CD14-positive monocyte (primary cell): ENCODE data around the gene ARL15. TPM values are rescaled to one million over a fixed set of nuclear protein-coding genes. Genes with fewer than 3 reads are reported as not detected.

Experiments
- DNase-seq, 3 donors: peaks; one replicate each; pipeline ENCODE4 v3.0.0-alpha.2; 2011 to 2022
- H2AFZ ChIP-seq: 2 replicates; pipeline ENCODE4 v1.6.0; 2012; ENCODE audit warnings: mild to moderate bottlenecking, low read depth, low read length, inconsistent platforms; ENCODE audit not compliant: insufficient read depth, poor library complexity, severe bottlenecking
- H3K27ac ChIP-seq, 2 donors: 1 replicate in 1 of 2; 2 replicates in 1 of 2; pipeline ENCODE4 v1.5.1; 2012 to 2013; ENCODE audit warnings: low read length in 2 of 2, control low read depth in 1 of 2, inconsistent platforms in 1 of 2, low read depth in 1 of 2, mild to moderate bottlenecking in 1 of 2
- H3K27me3 ChIP-seq, 2 donors: one replicate each; pipeline versions ENCODE4 v1.6.0 to v1.6.1; 2011 to 2013; ENCODE audit warnings: low read length in 2 of 2; ENCODE audit not compliant: control insufficient read depth in 2 of 2, insufficient read depth in 2 of 2
- H3K36me3 ChIP-seq, 2 donors: replicated peaks in 1 of 2; 1 replicate in 1 of 2; 2 replicates in 1 of 2; pipeline versions ENCODE4 v1.5.1 to v1.6.1; 2012 to 2013; ENCODE audit warnings: low read length in 2 of 2, control low read depth in 1 of 2, inconsistent platforms in 1 of 2, mild to moderate bottlenecking in 1 of 2; ENCODE audit not compliant: insufficient read depth in 2 of 2, control insufficient read depth in 1 of 2
- H3K4me1 ChIP-seq, 2 donors: 1 replicate in 1 of 2; 2 replicates in 1 of 2; pipeline versions ENCODE4 v1.5.1 to v1.6.1; 2012 to 2013; ENCODE audit warnings: low read length in 2 of 2, control low read depth in 1 of 2, inconsistent platforms in 1 of 2, mild to moderate bottlenecking in 1 of 2, moderate library complexity in 1 of 2; ENCODE audit not compliant: insufficient read depth in 2 of 2, control insufficient read depth in 1 of 2
- H3K4me2 ChIP-seq: replicated peaks from 2 replicates; pipeline ENCODE3; 2012; ENCODE audit warnings: low read length, moderate library complexity, mild to moderate bottlenecking; ENCODE audit not compliant: poor library complexity, severe bottlenecking; ENCODE audit errors: extremely low read depth
- H3K4me3 ChIP-seq, 3 experiments: fragments of 200-600 bp in 1 of 3; sonication (generic) in 1 of 3; replicated peaks in 1 of 3; 1 replicate in 2 of 3; 2 replicates in 1 of 3; pipeline ENCODE4 v1.5.1; 2011 to 2013; ENCODE audit warnings: low read length in 3 of 3, mild to moderate bottlenecking in 3 of 3, control low read depth in 2 of 3, low read depth in 2 of 3, inconsistent platforms in 1 of 3, moderate library complexity in 1 of 3
- H3K79me2 ChIP-seq: 2 replicates; pipeline ENCODE4 v1.6.0; 2012; ENCODE audit warnings: mild to moderate bottlenecking, control low read depth, inconsistent platforms, low read length, moderate library complexity; ENCODE audit not compliant: insufficient read depth
- H3K9ac ChIP-seq: 2 replicates; pipeline ENCODE4 v1.6.0; 2017; ENCODE audit warnings: low read length, mild to moderate bottlenecking; ENCODE audit not compliant: insufficient read depth, poor library complexity, severe bottlenecking
- H3K9me3 ChIP-seq, 2 donors: replicated peaks in 1 of 2; 1 replicate in 1 of 2; 2 replicates in 1 of 2; pipeline versions ENCODE4 v1.5.1 to v1.6.1; 2012 to 2013; ENCODE audit warnings: low read length in 2 of 2, control low read depth in 1 of 2; ENCODE audit not compliant: control insufficient read depth in 1 of 2, insufficient read depth in 1 of 2
- H4K20me1 ChIP-seq: 2 replicates; pipeline ENCODE4 v1.6.0; 2012; ENCODE audit warnings: mild to moderate bottlenecking, low read length, control low read depth, moderate library complexity; ENCODE audit not compliant: insufficient read depth
- H3K27ac Mint-ChIP-seq, 7 donors: one replicate each; pipeline ENCODE4 v1.8.0; 2020; ENCODE audit warnings: mild to moderate bottlenecking in 7 of 7, mixed read lengths in 7 of 7, moderate library complexity in 6 of 7, inconsistent platforms in 2 of 7
- H3K27me3 Mint-ChIP-seq, 3 donors: one replicate each; pipeline ENCODE4 v1.8.0; 2021 to 2022; ENCODE audit warnings: low read depth in 3 of 3, mild to moderate bottlenecking in 3 of 3, mixed read lengths in 3 of 3, moderate library complexity in 3 of 3, inconsistent platforms in 1 of 3
- H3K36me3 Mint-ChIP-seq, 2 donors: one replicate each; pipeline ENCODE4 v1.8.0; 2020; ENCODE audit warnings: mixed read lengths in 2 of 2, inconsistent platforms in 1 of 2, mild to moderate bottlenecking in 1 of 2
- H3K4me1 Mint-ChIP-seq: one replicate; pipeline ENCODE4 v1.8.0; 2020; ENCODE audit warnings: mild to moderate bottlenecking, mixed read lengths
- H3K4me3 Mint-ChIP-seq, 2 donors: one replicate each; pipeline ENCODE4 v1.8.0; 2020; ENCODE audit warnings: mild to moderate bottlenecking in 2 of 2, mixed read lengths in 2 of 2, moderate library complexity in 1 of 2
- H3K9me3 Mint-ChIP-seq, 7 donors: one replicate each; pipeline ENCODE4 v1.8.0; 2020 to 2022; ENCODE audit warnings: mixed read lengths in 7 of 7, mild to moderate bottlenecking in 6 of 7, moderate library complexity in 6 of 7, inconsistent platforms in 2 of 7
- WGBS: methylation state at CpG from one replicate; pipeline ENCODE4 v1.1.5; 2013; ENCODE audit warnings: missing lambda C conversion rate; ENCODE audit not compliant: insufficient coverage; 5-methylcytosine and 5-hydroxymethylcytosine counted together
- intact Hi-C, 2 donors: fragments of 100-400 bp; cut with micrococcal nuclease; formaldehyde crosslinking; loops; one replicate each; pipeline versions ENCODE4 v1.15.0 to v1.15.1; 2023
- polyA plus RNA-seq, 3 donors: library from polyadenylated mRNA; depleted of rRNA in 1 of 3; unstranded in 2 of 3; stranded (reverse) in 1 of 3; fragments of 300-500 nt in 2 of 3; fragments of >200 nt in 1 of 3; fragmentation: Illumina TruSeq in 2 of 3; gene quantifications; 1 replicate in 2 of 3; 2 replicates in 1 of 3; pipeline ENCODE4 v1.2.3, GENCODE V29; 2012 to 2021
- TF ChIP-seq, protein P1 (sequence below): fragments of 200-600 bp; IDR thresholded peaks from one replicate; pipeline ENCODE4 v1.8.0; 2022; ENCODE audit warnings: antibody characterized with exemption, mild to moderate bottlenecking

Gene ARL15
- polyA plus RNA-seq, 3 donors: 10.5 to 27.6 (median 18.0) TPM

DNA sequence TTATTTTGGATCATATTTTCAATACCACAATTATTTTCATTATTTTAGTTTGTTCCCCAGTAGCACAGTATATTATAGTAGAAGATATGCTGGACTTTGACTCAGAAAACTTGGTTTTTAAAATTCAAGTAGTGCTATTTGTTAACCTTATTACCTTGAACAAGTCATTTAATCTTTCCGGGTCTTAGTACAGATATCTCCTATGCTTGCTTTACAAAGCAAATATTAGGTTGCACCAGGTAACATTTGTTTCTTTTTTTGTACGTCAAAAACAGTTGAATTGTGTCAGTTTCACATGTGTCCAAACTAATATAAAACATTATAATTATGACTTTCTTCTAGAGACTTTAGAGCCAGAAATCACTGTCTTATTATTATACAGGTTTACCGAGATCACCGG lies 338.1 kb downstream of the ARL15 start:
- H3K4me1 Mint-ChIP-seq: no peaks in the 10 kb centered on the region
- 100% methylated on average over 1 of the region's 4 CpGs for WGBS
- H3K27ac Mint-ChIP-seq: no peak overlapping the region

DNA sequence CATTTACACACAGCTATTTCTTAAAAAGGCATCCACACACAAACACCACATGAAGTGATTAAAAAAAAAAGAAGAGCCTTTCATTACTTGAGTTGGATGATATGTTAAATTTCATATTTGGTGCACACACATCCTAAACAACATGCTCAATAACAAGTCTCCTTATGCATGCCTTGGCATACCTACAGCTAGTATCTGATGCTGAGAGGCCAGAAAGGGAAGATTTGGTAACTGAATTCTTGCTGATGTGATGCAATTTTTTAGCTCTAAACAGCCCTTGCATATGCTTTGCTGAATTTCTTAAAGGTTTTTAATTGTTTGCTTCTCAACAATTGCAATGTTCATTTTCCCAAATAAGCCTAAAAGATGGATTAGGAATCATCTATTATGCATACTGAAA lies 338.8 kb downstream of the ARL15 start:
- H3K79me2 ChIP-seq: no peaks in the 10 kb centered on the region
- DNase-seq: no peak
- no peak overlapping the region for H3K27ac ChIP-seq
- no peaks in the 10 kb centered on the region for H3K36me3 ChIP-seq
- no peaks in the 10 kb centered on the region for H3K4me1 ChIP-seq
- H3K27ac Mint-ChIP-seq: no peak overlapping the region
- no peaks in the 10 kb centered on the region for H3K27me3 ChIP-seq
- no peak overlapping the region for H3K4me3 ChIP-seq
- intact Hi-C loops: no loop called here
- peaks cover 0 to 4% (median 2%) of the 10 kb centered on the region in 7 donors for H3K9me3 Mint-ChIP-seq
- H4K20me1 ChIP-seq: no peaks in the 10 kb centered on the region
- TF ChIP-seq, protein P1, sequence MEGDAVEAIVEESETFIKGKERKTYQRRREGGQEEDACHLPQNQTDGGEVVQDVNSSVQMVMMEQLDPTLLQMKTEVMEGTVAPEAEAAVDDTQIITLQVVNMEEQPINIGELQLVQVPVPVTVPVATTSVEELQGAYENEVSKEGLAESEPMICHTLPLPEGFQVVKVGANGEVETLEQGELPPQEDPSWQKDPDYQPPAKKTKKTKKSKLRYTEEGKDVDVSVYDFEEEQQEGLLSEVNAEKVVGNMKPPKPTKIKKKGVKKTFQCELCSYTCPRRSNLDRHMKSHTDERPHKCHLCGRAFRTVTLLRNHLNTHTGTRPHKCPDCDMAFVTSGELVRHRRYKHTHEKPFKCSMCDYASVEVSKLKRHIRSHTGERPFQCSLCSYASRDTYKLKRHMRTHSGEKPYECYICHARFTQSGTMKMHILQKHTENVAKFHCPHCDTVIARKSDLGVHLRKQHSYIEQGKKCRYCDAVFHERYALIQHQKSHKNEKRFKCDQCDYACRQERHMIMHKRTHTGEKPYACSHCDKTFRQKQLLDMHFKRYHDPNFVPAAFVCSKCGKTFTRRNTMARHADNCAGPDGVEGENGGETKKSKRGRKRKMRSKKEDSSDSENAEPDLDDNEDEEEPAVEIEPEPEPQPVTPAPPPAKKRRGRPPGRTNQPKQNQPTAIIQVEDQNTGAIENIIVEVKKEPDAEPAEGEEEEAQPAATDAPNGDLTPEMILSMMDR: no peak
- H3K36me3 Mint-ChIP-seq: peaks cover 9 to 23% of the 10 kb centered on the region in 2 donors
- H3K9me3 ChIP-seq: no peaks in the 10 kb centered on the region
- no peak overlapping the region for H3K4me3 Mint-ChIP-seq
- peaks cover 0 to 3% (median 0%) of the 10 kb centered on the region in 3 donors for H3K27me3 Mint-ChIP-seq
- H3K4me1 Mint-ChIP-seq: no peaks in the 10 kb centered on the region
- H2AFZ ChIP-seq: no peak overlapping the region
- no peak overlapping the region for H3K4me2 ChIP-seq
- H3K9ac ChIP-seq: no peak overlapping the region

More for the DNA sequence above, 338.1 kb downstream of the ARL15 start:
- no peak for DNase-seq
- Histone ChIP-seq H3K9ac (no peak overlapping the region), H3K9me3 (no peaks in the 10 kb centered on the region), H3K27me3 (no peaks in the 10 kb centered on the region), H3K4me2 (no peak overlapping the region), H3K4me3 (no peak overlapping the region), H3K36me3 (no peaks in the 10 kb centered on the region), H3K27ac (no peak overlapping the region), H2AFZ (no peak overlapping the region), H4K20me1 (no peaks in the 10 kb centered on the region), H3K4me1 (no peaks in the 10 kb centered on the region), H3K79me2 (no peaks in the 10 kb centered on the region)
- Mint-ChIP-seq H3K36me3 (peaks cover 6 to 23% of the 10 kb centered on the region in 2 donors), H3K4me3 (no peak overlapping the region), H3K27me3 (peaks cover 0 to 3% (median 0%) of the 10 kb centered on the region in 3 donors), H3K9me3 (peaks cover 0 to 4% (median 2%) of the 10 kb centered on the region in 7 donors)
- intact Hi-C loops: no loop called here
- TF ChIP-seq, protein P1: no peak
